AG08395 (cell line): ENCODE measurements around the gene HSP90AB1.
"Not testable (repeated sequence)": the region's sequence is repeated elsewhere in the genome, so short reads cannot be mapped to it uniquely, and the experiment has no call there.

Source experiments
- DNase-seq: peaks from one replicate; pipeline ENCODE4 v3.0.0; 2012; ENCODE audit warnings: mixed read lengths, low spot score

The HSP90AB1 gene

DNA sequence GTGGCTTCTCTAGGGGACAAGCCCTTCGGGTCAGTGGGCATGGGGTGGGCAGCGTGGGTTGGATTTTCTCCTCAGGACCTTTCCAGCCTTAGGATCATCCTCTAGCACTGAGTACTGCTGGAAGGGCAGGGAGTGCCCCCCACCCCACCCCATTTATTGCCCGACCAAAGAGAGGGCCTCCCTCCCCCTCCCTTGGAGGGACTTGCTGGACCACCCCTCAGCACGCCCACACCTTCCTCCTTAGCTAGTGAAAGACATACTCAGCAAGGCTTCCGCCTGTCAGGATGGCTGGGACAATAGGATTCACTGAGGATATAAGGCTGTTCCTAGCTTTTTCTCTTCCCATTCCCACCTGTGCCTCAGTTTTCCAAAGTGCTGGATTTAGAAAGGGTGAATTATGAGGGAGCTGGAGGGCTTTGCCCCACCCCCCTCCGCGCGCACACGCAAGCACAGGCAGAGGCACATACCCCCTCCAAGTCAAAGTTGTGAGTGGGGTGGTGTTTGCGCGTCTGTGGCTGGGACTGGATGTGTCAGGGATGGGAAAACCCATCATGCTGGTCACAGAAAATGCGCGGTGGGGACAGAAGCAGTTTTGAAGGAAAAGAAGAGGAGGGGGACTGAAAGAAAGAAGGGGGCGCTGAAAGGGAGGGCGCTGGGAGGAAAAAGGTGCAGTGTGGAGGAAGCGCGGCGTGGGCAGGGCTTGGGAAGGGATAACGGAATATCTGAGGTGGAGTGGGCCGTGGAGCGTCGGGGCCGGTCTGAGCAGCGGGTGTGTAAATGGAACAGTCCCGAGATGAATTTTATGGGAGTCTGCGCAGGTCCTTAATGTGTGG, 24.2 kb upstream of the HSP90AB1 start:
- DNase-seq: no peak

DNA sequence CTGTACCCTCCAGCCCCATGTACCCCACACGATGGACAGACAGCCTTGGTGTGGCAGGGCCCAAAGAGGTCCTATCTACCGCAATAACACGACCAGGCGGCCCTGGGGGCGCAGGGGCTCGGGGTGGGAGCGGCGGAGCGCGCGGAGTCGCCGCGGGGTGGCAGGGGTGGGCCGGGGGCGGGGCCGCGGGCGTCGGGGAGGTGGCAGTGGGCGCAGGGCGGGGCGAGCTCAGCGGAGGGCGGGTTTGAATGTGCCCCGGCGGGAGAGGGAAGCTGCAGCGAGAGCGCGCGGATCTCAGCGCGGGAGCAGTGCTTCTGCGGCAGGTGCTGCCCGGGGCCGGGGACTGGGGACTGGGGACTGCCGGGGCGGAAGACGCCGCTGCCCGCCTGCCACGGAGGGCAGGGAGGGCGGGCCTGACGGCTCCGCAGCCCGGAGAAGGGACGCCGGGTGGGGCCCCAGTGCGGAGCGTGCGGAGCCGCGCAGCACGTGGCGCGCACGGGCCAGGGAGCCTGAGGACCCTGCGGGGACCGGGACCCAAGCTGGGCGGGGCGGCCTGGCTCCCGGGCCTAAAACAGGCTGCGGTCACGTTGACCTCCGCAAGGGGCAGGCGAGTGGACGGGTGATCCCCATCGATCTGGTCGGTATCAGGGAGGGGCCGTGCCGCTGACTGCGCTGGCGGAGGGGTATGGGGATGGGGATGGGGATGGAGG, 23.4 kb upstream of the HSP90AB1 start, which contains the start of gene SLC29A1:
Gene SLC29A1 (plus strand): TSS at position 277 of the 710 bp plus-strand sequence. CDS start 3,719 bp downstream, outside the sequence.
- DNase-seq: peak; percentile 83

DNA sequence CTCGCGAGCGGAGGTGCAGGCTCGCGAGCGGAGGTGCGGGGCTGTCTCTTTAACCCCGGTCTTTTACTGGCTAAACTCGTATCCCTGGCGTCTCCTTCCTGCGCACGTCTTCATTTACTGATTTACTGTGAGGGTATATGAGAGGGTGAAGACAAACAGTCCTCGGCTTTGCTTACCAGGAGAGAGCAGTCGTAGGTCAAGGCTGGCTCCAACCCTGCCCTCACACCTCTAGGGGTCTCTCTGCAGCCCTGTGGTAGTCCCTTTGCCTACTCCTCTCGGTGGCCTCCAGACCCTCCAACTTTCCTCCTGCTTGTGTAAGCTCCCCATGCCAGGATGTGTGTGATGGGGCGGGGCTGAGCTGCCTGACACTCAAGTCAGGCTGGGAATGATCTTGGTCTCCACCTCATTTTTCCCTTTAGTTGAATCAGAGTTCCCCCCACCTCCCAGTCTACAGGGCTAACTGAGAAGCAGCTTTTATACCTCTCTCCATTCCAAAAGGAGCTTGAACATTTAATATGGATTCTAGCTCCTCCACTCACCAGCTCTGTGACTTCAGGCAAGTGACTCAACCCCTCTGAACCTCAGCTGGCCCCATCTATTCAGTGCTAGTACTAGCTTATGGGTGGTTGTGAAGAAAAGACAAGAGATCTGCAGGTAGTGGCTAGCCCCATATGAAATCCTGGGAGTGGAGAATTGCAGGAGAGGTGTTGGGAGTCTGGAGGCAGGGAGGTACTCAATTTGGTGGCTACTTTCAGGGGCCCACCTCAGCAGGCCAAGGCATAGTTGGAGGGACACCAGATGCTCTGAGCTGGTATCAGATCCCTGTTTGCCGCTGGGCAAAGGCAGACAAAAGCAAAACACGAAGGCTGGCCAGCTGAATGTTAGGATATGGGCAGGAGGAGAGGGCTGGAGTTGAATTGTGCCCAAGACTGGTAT, 22.6 kb upstream of the HSP90AB1 start:
- no peak for DNase-seq

DNA sequence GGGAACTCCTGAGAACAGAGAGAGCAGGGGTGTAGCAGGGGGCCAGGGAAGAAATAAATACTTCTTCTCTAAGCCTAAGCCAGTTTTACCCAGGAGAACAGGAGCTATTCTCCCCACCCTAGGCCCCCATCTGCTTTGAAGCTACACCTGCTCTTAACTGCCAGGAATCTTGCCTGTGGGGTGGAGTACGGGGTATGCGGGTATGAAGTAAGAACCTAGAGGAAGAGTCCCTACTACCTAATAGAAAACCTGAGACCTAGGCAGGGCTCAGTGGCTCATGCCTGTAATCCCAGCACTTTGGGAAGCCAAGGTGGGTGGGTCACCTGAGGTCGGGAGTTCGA, 22.0 kb upstream of the HSP90AB1 start:
- no peak for DNase-seq

DNA sequence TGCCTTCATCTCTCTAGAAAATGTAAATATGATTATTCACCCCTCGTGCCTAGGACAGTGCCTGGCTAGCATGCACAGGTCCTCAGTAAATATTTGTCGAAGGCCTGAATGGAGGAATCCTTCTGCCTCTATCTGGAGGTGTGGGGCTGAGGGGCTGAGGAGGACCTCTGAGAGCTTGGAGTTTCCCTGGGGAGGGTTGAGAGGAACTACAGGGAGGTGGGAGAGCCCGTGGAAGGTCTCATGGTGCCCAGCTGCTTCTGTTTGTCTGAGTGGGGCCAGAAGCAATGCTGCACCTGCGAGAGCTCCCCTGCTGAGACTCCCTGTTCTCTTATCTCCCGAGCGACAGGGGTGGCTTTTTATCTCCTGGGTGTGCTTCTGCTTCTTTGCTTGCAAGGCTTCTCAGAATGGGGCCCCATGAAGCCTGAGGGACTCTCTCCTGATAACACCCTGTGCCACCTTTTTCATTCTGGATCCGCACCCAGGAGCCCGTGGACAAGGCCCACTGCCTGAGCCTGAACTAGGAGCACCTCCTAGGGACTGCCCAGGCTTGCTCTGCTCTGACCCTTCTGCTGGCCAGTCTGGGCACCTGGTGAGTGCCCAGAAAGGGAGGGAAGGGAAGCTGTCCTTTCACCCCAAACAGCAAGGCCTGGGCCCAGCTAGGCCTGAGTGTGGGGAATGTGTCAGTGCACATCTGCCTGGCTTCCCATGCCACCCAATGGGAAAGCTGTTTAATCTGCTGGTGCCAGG, 21.1 kb upstream of the HSP90AB1 start:
- DNase-seq: no peak

DNA sequence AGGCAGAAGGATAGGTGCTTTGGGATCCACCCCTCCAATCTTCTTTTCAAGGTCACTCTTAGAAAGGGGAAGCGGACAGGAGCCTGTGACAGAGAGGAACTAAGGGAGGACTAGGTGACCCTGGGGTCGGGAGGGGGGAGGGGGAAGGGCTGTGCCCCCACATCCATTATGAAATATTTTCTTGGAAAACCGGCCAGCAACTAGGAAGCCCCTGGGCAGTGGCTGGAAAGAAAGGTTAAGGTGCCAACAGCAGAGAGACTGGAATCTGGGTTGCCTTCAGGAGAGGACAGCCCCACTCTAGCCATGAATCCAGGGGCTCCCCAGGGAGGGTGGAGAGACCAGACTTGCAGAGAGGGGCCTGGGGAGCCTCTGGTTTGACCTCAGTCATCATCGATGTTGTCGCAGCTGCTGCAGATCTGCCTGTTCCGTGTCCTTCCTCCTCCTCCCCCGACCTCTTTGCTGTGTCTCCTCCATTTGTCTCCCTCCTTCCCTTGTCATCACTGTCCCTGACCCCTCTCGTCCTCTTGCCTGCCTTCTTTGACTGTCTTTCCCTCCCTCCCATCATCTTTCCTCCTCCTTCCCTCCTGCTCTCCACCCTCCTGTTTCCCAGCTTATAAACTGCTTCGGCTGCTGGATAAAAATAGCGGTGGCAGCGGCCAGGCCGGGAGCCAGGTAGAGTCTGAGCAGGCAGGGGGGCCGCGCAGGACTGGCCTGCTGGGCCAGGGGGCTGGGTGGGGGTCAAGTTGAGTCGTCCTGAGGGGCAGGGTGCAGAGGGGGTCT, 20.3 kb upstream of the HSP90AB1 start:
- DNase-seq: no peak

DNA sequence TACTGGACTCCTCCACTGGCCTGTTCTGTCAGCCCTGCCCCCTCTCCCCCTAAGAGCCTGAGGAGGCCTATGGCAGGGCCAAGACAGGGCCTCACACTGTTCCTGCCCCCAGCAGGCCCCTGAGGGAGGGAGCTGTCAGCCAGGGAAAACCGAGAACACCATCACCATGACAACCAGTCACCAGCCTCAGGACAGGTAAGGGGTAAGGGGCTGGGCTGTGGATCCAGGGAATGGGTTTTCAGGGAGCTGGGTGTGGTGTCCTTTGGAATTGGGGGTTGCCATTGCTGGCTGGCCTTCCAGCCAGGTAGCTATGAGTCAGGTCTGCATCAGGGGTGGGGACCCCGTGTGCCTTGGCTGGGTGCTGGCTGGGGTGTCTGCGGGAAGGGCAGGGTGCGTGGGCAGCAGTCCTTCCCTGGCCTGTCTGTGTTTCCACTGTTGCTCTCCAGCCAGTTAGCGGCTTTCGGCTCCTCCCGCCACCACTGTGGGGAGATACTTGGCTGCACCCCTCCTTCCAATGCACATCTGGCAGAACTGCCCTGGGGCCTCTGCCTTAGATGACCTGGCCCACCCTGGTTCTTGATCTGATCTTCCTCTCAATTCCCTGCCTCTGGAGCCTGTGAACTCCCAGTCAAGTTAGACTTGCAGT, 19.6 kb upstream of the HSP90AB1 start:
- DNase-seq: no peak

DNA sequence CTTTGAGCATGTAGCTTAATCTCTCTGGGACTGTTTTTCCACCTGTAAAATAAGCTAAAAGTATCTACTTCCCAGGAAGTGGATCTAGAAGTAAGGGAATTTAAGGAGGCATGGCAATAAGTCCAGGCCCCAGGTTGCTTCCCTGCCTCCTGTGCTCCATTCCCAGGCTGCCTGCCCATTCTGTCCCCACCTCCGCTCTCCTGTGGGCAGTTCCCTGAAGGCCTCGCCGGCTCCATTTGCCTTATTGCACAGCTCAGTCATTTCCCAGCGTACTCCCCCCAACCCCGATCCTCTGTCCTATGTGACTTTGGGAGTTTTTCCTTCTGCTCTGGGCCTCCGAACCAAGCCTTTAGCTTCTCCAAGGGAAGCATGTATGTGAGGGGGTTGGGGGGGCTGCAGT, 18.9 kb upstream of the HSP90AB1 start:
- no peak for DNase-seq

DNA sequence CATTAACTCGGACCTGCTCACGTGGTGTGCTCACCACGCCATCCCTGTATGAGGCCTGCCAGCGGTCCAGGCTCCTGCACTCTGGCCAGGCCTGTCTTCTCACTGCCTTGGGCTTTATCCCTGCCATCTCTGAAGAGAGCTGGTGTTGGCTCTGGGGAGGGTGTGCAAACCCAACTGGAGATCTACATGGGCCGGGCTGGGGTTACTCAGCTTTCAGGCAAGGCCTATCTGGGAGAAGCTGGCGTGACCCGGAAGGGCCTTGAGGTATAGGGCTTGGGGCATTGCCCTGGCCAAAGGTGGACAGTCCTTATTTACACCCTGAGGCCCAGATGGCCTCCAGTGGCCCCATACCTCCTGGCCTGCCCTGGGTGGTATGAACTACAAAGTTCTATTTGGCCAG, 18.5 kb upstream of the HSP90AB1 start:
- DNase-seq: no peak

DNA sequence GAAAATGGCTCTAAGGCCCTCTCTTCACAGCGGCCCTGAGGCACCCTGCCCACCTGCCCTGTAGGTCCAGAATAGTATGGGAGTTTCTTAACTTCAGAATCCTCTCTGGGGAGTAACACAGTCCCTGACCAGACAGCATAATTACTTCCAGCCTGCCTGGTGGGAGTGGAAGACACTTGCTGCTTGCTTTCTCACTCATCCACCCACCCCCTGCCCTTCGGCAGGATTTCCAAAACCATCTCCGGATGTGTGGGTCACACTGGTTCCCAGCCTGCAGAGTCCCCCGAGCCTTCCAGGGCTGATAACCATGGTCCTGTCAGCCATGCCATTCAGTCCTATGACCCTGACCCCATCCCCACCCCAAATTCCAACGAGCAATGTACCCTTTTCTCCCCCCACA, 18.1 kb upstream of the HSP90AB1 start:
- DNase-seq: no peak

DNA sequence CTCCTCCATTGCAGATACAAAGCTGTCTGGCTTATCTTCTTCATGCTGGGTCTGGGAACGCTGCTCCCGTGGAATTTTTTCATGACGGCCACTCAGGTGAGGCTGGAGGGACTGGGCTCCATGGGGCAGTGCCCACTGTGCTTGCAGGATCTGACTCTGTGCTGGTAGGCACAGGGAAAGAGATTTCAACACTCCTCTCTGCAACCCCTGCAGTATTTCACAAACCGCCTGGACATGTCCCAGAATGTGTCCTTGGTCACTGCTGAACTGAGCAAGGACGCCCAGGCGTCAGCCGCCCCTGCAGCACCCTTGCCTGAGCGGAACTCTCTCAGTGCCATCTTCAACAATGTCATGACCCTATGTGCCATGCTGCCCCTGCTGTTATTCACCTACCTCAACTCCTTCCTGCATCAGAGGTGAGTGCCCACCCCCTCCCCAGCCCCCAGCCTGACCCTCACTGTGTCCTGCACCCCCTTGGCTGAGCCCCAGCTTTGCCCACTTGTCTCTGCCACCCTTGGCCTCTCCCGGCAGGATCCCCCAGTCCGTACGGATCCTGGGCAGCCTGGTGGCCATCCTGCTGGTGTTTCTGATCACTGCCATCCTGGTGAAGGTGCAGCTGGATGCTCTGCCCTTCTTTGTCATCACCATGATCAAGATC, 17.4 kb upstream of the HSP90AB1 start:
- DNase-seq: no peak

DNA sequence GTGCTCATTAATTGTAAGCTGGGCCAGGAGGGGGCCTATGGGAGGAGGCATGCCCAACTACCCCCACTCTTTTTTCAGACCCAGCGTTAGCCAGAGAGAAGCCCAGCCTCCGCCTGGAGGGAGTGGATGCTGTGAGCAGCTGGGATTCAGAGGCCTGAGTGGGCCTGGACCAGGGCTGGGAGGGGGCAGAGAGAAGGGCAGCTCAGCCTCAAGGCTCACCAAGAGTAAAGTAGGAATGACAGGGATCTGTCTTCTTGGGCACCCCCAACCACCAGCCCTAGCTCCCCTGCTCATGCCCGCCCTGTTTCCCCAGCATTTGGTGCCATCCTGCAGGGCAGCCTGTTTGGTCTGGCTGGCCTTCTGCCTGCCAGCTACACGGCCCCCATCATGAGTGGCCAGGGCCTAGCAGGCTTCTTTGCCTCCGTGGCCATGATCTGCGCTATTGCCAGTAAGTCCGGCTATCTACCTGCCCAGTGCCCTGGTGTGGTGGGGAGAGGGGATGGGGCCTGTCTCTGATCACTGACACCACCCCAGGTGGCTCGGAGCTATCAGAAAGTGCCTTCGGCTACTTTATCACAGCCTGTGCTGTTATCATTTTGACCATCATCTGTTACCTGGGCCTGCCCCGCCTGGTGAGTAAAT, 16.7 kb upstream of the HSP90AB1 start:
- no peak for DNase-seq

DNA sequence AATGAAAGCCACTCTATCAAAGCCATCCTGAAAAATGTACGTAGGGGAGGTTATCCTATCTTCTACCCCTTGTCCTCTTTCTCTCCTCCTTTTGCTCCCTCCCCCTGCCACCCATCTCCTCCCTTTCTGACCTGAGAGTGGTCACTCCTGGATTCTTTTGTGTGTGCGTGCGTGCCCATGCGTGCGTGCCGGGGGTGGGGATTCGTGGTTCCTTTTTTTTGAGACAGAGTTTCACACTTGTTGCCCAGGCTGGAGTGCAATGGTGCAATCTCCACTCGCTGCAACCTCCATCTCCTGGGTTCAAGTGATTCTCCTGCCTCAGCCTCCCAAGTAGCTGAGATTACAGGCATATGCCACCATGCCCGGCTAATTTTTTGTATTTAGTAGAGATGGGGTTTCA, 15.5 kb upstream of the HSP90AB1 start:
- not testable (repeated sequence) for DNase-seq

DNA sequence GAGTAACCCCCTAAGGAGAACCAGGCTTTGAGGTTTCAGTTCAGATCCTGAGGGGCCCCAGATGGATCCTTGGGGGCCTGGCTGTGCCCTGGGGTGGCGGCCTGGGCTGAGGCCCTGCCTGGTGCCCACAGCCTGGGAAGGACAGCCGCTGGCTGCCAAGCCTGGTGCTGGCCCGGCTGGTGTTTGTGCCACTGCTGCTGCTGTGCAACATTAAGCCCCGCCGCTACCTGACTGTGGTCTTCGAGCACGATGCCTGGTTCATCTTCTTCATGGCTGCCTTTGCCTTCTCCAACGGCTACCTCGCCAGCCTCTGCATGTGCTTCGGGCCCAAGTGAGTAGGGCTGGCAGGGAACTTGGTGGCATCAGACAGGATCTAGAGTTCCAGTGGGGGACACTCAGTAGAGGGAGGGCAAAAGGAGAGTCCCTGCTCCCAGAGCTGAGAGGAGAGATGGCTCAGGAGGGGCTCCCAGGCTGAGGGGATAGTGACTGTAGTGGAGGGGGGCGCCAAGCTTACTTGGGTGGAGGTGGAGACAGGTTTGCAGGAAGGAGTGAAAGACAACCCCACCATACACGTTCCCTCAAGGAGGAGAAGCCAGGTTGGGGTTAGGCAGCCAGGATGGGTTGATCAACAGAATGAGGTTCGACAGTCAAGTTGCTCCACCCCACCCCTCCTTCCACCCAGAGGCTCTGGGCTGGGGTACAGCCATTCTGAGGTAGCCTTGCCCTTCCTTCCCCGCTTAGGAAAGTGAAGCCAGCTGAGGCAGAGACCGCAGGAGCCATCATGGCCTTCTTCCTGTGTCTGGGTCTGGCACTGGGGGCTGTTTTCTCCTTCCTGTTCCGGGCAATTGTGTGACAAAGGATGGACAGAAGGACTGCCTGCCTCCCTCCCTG, 14.0 kb upstream of the HSP90AB1 start:
- DNase-seq: no peak

DNA sequence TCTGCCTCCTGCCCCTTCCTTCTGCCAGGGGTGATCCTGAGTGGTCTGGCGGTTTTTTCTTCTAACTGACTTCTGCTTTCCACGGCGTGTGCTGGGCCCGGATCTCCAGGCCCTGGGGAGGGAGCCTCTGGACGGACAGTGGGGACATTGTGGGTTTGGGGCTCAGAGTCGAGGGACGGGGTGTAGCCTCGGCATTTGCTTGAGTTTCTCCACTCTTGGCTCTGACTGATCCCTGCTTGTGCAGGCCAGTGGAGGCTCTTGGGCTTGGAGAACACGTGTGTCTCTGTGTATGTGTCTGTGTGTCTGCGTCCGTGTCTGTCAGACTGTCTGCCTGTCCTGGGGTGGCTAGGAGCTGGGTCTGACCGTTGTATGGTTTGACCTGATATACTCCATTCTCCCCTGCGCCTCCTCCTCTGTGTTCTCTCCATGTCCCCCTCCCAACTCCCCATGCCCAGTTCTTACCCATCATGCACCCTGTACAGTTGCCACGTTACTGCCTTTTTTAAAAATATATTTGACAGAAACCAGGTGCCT, 13.3 kb upstream of the HSP90AB1 start:
- DNase-seq: no peak

DNA sequence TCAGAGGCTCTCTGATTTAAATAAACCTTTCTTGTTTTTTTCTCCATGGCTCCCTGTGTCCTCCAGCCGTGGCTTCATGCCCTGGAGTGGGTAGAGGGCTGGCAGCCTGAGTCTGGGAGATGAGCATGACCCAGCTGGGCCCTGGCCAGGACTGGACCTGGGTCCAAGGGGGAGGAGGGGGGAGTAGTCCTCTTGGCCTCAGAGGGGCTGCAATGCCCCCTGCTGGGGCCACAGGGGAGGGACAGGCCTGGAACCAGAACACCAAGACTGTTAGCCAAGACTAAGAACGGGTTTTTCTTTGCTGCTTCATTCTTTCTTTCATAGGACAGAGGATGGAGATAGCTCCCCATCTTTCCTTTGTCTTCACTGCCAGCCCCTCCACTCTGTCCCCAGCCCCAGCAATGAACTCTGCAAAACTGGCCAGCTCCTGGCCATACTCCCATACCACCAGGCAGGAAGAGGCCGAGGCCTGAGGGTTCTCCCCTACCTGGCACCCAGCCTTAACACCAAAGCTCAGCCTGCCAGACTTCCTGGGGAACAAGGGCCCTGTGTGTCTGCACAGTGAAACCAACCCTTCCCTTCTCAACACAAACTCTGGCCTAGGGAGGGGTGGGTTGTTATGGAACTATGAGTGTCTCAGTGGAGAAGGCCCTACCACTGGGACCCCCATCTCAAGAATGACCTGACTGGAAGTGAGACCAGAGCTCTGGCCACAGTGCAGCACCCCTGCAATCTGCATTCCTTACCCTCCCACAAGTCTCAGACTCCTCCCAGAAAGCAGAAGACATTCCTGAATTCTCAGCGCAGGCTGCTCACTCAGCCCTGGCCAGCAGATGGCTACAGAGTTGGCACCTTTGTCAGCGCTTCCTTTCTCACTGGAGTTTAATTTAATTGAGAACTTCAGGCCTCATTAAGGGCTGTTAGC, 12.5 kb upstream of the HSP90AB1 start:
- DNase-seq: peak; percentile 82

DNA sequence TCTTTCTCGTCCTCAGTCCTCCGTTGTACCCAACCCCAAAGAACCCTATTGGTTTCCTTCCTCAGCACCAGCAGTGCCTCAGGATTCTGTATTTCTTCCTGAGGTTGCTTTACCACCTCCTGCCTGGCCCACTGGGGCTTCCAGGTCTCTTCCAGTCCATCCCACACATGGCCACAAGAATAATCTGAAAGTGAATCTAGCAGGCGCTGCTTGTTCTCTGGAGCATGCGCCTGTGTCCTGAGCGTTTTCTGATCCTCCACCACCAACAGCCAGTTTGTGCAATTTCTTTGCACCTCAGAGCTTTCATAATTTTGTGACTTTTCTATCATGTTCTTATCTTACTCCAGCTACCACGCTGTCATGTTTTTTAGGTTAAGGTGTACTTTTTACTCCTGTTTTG, 11.6 kb upstream of the HSP90AB1 start:
- DNase-seq: no peak
